HUES48 (cell line): ENCODE results near the gene CHKB.
A peak's percentile ranks its signal among the peaks of the same experiment; 100 is the strongest.
"Not testable (repeated sequence)": the region's sequence is repeated elsewhere in the genome, so short reads cannot be mapped to it uniquely, and the experiment has no call there.

Experiments
- H3K27ac ChIP-seq: one replicate; pipeline ENCODE4 v1.7.0; 2013; ENCODE audit warnings: low read depth, low read length, inconsistent platforms
- H3K27me3 ChIP-seq: 2 replicates; pipeline ENCODE4 v1.6.1; 2013; ENCODE audit warnings: mild to moderate bottlenecking, low read length; ENCODE audit not compliant: control insufficient read depth, insufficient read depth
- H3K36me3 ChIP-seq: 2 replicates; pipeline ENCODE4 v1.6.1; 2013; ENCODE audit warnings: low read length; ENCODE audit not compliant: control insufficient read depth, insufficient read depth
- H3K4me1 ChIP-seq: 2 replicates; pipeline ENCODE4 v1.6.1; 2013; ENCODE audit warnings: mild to moderate bottlenecking, low read length; ENCODE audit not compliant: control insufficient read depth, insufficient read depth
- H3K4me3 ChIP-seq: 2 replicates; pipeline ENCODE4 v1.5.1; 2013; ENCODE audit warnings: mild to moderate bottlenecking, low read depth, low read length
- H3K9ac ChIP-seq: 2 replicates; pipeline ENCODE4 v1.6.1; 2013; ENCODE audit warnings: mild to moderate bottlenecking, low read depth, low read length, moderate library complexity
- H3K9me3 ChIP-seq: 2 replicates; pipeline ENCODE4 v1.6.1; 2013; ENCODE audit warnings: low read length; ENCODE audit not compliant: control insufficient read depth, insufficient read depth

Gene CHKB

DNA sequence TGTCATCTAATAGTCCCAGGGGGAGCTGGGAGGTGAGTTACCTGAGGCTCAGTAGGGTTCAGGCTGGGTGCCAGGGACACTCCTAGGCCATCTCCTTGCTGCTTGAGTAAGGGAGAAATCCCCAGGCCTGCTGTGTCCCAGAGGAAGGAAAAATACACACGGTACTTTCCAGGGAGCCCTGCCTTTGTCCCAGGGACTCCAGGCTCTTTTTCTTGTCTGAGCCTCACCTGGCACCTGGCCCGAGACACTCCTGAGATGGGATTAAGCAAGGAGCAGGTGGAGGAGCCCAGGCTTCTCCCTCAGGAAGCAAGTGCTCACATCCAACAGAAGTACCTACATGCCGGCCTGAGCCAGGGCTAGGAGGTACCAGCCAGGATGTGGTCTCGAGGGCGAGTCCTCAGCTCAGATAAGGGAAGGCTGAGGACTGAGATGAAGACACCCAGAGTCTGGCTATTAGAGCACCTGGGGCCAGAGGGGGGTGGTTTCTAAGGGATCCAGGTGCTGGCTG lies 37.8 kb downstream of the CHKB start:
- H3K27ac ChIP-seq: no peak overlapping the region
- H3K36me3 ChIP-seq: no peaks in the 10 kb centered on the region
- peaks cover 16% of the 10 kb centered on the region for H3K27me3 ChIP-seq
- no peak overlapping the region; the same call in 1 of the 2 replicates for H3K4me3 ChIP-seq
- H3K9me3 ChIP-seq: no peaks in the 10 kb centered on the region
- H3K9ac ChIP-seq: no peak overlapping the region
- H3K4me1 ChIP-seq: peaks cover 4% of the 10 kb centered on the region; the same call in 1 of the 2 replicates

DNA sequence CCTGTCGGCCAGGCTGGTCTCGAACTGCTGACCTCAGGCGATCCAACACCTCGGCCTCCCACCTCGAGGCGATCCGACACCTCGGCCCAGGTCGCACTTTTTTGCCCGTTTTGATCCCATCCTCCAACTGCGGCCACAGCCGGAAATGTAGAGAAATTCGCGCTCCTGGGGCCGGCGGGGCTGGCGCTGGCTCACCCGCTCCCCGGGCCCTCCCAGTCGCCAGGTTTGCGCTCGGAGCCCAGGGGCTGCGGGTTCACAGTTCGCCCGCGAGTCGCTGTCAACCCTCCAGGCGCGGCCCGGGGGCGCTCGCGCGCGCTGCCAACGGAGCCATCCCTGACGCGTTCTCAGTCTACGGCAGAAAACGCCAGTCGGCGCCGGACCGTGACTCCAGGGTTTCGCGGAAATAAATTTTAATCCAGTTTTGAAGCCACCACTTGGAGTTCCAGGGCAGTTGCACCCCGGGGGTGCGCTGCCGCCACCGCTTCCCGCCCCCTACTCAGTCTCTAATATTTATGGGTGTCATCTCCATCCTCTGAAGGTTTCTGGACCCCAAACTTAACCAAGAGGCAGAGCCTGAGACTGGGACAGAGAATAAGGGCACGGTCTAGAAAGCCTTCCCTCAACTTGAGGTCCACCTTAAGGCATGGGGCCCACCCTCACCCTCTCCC lies 38.4 kb downstream of the CHKB start:
- Histone ChIP-seq H3K27me3 (peaks cover 16% of the 10 kb centered on the region), H3K36me3 (no peaks in the 10 kb centered on the region), H3K27ac (no peak overlapping the region), H3K4me3 (peak overlapping the region; percentile 42; the same call in 1 of the 2 replicates), H3K9me3 (no peaks in the 10 kb centered on the region), H3K4me1 (peaks cover 4% of the 10 kb centered on the region; the same call in 1 of the 2 replicates), H3K9ac (no peak overlapping the region)

DNA sequence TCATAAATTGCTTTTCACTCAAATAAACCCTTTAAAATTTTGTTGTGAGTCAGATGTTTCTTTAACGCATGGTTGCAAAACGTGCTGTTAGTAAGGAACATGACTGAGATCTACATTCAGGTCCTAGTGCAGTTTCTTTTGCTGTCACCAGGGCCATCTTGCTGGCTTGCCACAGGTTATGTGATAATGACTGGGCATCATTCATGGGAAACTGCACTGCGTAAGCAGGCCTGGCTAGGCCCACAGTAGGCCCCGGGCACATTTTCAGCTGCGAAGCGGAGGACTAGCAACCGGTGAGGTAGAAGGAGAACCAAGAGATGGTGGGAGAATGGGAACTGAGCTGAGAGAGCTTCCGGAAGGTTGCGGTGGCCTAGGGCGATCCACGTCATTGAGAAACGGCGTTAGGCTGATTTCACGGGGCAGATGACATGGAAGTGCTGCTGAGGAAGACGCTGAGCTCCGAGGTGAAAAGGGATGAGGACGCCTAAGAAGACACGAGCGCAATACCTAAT lies 40.2 kb downstream of the CHKB start:
- H3K27me3 ChIP-seq: peaks cover 16% of the 10 kb centered on the region
- H3K4me3 ChIP-seq: no peak overlapping the region
- no peaks in the 10 kb centered on the region for H3K36me3 ChIP-seq
- H3K9ac ChIP-seq: no peak overlapping the region
- no peak overlapping the region for H3K27ac ChIP-seq
- H3K4me1 ChIP-seq: peaks cover 4% of the 10 kb centered on the region; the same call in 1 of the 2 replicates
- H3K9me3 ChIP-seq: no peaks in the 10 kb centered on the region

DNA sequence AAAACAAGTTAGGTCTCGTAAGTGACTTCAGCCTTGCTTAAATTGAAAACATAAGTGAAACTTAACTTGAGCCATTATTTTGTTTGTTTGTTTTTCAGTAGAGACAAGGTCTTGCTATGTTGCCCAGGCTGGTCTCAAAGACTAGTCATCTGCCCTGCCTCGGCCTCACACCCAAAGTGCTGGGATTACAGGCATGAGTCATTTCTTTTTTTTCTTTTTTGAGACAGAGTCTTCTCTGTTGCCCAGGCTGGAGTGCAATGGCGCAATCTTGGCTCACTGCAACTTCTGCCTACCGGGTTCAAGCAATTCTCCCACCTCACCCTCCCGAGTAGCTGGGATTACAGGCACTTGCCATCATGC lies 41.0 kb downstream of the CHKB start:
- H3K4me3 ChIP-seq, H3K4me1 ChIP-seq, H3K9ac ChIP-seq, H3K9me3 ChIP-seq, H3K27ac ChIP-seq, H3K36me3 ChIP-seq: not testable (repeated sequence)
- H3K27me3 ChIP-seq: peaks cover 16% of the 10 kb centered on the region

DNA sequence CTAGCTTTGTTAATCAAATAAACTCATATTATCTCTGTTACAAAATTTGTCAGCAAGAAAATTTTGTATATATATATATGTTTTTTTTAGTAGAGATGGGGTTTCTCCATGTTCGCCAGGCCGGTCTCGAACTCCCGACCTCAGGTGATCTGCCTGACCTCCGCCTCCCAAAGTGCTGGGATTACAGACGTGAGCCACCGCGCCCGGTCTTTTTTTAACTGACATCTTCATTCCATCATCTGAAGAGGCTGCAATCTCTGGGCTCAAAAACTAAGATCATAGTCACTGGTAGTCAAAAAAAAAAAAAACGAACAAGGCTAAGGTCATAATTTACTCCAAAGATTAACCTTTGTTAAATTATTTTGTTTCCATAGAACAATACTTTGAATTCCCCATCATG lies 42.3 kb downstream of the CHKB start:
- H3K9me3 ChIP-seq: no peaks in the 10 kb centered on the region
- H3K27me3 ChIP-seq: peaks cover 11% of the 10 kb centered on the region
- H3K36me3 ChIP-seq: no peaks in the 10 kb centered on the region
- H3K9ac ChIP-seq: no peak overlapping the region
- H3K4me3 ChIP-seq: no peak overlapping the region
- H3K27ac ChIP-seq: no peak overlapping the region
- H3K4me1 ChIP-seq: peaks cover 4% of the 10 kb centered on the region; the same call in 1 of the 2 replicates

DNA sequence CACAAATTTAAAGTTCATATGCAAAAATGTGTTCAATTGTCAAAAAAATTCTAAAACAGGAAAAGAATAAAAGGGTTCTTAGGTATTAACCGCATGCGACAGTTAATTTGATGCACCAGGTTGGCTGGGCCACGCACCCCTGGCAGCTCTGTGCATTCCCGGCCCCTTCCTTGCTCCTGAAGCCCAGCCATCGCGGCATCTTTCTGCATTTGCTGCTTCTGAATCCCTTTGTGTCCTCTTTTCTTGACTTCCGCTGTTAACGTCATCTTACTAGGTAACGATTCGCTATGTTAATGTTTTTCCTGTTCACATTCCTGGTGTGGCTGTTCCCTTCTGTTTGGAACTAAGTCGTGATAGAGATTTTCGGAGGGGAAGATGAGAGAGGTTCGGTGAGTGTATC lies 44.9 kb downstream of the CHKB start:
- Histone ChIP-seq H3K27ac (no peak overlapping the region), H3K27me3 (peaks cover 10% of the 10 kb centered on the region), H3K4me3 (no peak overlapping the region), H3K36me3 (no peaks in the 10 kb centered on the region), H3K9ac (no peak overlapping the region), H3K4me1 (no peaks in the 10 kb centered on the region), H3K9me3 (no peaks in the 10 kb centered on the region)

DNA sequence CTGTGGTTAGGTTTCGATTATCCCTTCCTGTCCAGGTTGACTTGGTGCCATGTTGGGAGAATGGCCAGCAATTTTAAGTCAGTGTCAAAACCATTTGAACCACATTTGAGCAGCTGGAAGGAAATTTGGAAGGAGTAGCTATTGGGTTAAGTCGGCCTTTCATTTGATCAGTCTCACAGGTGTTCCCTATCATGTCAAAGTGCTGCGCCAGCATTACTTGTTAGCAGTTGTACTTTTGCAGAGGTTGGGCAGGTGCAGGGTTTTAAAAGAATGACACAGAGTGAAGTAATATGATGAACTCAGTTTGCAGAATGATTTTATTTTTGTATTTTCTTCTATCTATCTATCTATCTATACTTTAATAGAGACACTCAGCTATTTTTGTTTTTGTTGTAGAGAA lies 46.4 kb downstream of the CHKB start:
- peaks cover 25% of the 10 kb centered on the region for H3K27me3 ChIP-seq
- H3K9ac ChIP-seq: no peak overlapping the region
- no peaks in the 10 kb centered on the region for H3K4me1 ChIP-seq
- H3K9me3 ChIP-seq: no peaks in the 10 kb centered on the region
- no peak overlapping the region for H3K4me3 ChIP-seq
- H3K36me3 ChIP-seq: no peaks in the 10 kb centered on the region
- no peak overlapping the region for H3K27ac ChIP-seq

DNA sequence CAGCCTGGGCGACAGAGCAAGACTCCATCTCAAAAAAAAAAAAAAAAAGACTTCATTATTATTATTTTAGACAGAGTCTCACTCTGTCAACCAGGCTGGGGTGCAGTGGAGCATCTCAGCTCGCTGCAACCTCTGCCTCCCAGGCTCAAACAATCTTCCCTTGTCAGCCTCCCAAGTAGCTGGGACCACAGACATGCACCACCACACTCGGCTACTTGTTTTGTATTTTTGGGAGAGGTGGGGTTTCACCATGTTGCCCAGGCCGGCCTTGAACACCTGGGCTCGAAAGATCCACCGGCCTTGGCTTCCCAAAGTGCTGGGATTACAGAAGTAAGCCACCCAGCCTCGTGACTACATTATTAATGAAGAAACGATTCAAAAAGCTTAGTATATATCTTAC lies 47.5 kb downstream of the CHKB start:
- no peaks in the 10 kb centered on the region; the same call in 1 of the 2 replicates for H3K4me1 ChIP-seq

DNA sequence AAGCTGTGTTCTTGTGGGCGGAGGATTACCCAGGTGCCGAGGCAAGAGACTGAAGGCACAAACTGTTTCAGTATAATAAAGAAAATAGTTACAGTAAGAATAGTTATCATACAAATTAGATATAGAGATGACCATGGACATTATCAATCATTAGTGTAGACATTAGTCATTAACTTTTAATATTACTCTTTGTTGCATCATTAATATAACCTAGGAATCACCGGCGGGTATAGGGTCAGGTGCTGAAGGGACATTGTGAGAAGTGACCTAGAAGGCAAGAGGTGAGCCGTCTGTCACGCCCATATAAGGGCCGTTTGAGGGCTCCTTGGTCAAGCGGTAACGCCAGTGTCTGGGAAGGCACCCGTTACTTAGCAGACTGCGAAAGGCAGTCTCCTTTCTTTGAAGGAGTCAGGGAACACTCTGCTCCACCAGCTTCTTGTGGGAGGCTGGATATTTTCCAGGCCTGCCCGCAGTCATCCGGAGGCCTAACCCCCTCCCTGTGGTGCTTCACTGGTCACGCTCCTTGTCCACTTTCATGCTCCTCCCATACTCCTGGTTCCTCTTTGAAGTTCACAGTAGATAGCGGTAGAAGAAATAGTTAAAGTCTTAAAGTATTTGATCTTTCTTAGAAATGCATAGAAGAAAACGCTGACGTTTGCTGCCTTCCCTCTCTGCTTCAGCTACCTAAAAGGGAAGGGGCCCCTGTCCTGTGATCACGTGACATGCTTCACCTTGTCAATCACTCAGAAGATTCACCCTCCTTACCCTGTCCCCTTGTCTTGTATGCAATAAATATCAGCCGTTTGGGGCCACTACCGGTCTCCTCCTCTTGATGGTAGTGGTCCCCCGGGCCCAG lies 48.6 kb downstream of the CHKB start:
- H3K4me3 ChIP-seq, H3K9me3 ChIP-seq, H3K9ac ChIP-seq, H3K36me3 ChIP-seq, H3K27ac ChIP-seq, H3K4me1 ChIP-seq: not testable (repeated sequence)
- H3K27me3 ChIP-seq: peaks cover 47% of the 10 kb centered on the region

More for the DNA sequence above, 47.5 kb downstream of the CHKB start:
- Histone ChIP-seq H3K4me3 (no peak overlapping the region), H3K27me3 (peaks cover 36% of the 10 kb centered on the region), H3K9me3 (no peaks in the 10 kb centered on the region), H3K9ac (no peak overlapping the region), H3K27ac (no peak overlapping the region), H3K36me3 (no peaks in the 10 kb centered on the region)

DNA sequence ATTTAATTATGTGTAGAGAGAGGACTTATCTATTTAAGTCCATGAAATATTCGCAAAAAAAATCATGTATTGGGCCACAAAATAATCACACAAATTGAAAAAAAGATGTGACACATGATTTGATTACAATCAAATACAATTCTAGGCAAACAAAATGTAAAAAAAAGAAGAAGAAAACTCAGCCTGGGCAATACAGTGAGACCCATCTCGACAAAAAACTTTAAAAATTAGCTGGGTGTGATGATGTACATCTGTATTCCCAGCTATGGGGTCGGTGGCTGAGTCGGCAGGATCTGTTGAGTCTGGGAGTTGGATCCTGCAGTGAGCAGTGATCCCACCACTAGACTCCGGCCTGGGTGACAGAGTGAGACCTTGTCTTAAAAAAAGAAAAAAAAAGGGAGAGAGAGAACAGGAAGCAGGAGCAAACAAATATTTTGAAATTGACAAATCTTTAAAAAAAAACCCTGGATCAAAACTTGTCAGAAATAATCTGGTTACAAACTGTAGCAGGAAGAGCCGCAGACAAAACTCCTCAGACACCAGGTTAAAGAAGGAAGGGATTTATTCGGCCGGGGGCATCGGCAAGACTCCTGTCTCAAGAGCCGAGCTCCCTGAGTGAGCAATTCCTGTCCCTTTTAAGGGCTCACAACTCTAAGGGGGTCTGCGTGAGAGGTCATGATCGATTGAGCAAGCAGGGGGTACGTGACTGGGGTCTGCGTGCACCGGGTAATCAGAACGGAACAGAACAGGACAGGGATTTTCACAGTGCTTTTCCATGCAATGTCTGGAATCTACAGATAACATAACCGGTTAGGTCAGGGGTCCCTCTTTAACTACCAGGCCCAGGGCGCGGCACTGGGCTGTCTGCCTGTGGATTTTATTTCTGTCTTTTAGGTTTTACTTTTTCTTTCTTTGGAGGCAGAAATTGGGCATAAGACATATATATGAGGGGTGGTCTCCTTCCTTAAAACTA lies 49.5 kb downstream of the CHKB start:
- Histone ChIP-seq H3K9ac (no peak overlapping the region), H3K9me3 (no peaks in the 10 kb centered on the region), H3K36me3 (no peaks in the 10 kb centered on the region), H3K4me3 (no peak overlapping the region), H3K4me1 (no peaks in the 10 kb centered on the region; the same call in 1 of the 2 replicates), H3K27me3 (peaks cover 56% of the 10 kb centered on the region), H3K27ac (no peak overlapping the region)
